Raji (cell line): ENCODE results near the gene LYPD6B.
A peak's percentile ranks its signal among the peaks of the same experiment; 100 is the strongest.

Experiments
- POLR2A ChIP-seq: IDR thresholded peaks from 2 replicates; pipeline ENCODE4 v1.6.1; 2011; ENCODE audit warnings: low read depth, low read length, control low read depth; ENCODE audit not compliant: insufficient read depth

The LYPD6B gene

GRCh38 chr2:149023091-149023490, 15.4 kb upstream of the LYPD6B start:
- no peak for TF ChIP-seq POLR2A

GRCh38 chr2:149027590-149028250, 10.8 kb upstream of the LYPD6B start:
- TF ChIP-seq POLR2A = no peak

DNA sequence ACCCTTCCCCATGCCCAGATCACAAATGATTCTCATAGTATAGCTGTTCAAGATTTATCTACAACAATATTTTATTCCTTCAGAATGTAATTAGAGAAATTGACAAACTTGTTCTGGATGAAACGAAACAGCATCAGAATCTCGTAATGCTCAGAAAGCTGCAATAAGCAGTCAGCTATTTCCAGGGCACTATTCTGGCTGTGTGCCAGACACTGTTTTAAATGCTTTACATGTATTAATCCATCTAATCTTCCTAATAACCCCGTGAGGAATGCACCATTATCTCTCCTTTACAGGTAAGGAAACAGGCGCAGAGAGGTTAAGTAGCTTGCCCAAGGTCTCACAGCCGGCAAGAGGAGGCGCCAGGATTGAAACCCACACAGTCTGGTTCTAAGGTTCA, 10.1 kb upstream of the LYPD6B start:
- no peak for TF ChIP-seq POLR2A

DNA sequence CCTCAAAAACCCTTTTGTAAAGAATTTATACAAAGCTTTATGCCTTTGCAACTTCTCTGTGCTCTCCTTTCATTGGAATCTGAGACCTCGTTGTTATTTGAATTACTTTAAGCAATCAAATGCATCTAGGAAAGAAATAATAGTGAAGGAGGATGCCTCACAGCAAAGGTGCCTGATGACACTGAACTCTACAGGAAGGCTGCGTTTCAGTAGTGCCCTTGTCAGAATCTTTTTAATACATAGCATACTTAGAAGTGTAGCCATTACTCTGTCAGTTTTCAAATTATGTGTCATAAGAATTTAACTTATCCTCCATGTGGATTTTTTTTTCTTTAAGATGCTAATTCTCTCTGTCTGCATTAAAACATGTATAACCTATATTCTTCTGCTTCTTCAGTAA, 9.6 kb upstream of the LYPD6B start:
- no peak for TF ChIP-seq POLR2A

DNA sequence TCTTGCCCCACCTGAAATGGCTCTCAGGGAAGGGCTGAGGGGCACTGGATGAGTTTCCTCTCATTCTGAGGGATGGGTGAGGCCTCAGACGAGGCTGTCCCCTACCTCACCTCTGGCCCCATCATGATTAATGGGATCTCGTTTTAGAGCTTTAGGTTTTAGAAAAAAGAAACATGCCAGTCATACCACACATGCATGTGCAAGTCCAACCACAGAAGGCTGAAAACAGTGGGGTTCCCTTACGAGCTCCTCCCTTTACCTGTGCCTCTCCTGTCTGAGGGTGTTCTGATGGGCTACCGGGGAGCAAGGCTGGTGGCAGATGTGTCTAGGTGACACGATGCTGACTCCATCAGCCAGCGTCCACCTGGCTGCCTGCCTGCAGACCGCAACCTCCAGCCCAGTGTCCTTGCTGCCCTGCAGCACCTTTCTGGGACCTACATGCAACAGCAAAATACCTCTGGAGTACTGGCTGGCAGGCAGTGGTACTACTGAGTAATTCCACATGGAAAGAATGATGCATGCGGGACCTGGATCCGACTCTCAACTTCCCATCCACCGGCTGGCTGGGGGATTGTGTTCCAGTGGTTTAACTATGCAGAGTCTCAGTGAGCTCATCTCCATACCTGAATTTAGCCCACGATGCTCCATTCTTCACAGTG, 9.1 kb upstream of the LYPD6B start:
- TF ChIP-seq POLR2A = no peak

DNA sequence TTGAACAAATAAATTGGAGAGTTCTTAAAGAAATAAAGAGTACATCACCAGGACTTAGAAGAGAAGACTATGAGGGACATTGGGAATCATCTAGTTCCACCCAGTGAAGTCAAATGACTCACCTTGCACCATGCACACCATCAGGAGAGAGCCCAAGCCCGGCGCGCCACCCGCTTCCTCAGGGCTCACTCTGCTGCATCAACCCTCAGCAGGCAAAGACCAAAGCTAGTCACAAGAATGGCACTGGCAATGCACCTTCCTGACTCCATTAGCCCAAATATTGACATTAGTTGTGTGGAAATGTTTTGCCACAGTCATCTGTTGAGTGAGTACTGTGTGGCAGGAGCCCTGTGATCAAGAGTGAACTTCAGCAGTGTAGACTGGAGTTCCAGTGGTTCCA, 7.1 kb upstream of the LYPD6B start:
- no peak for TF ChIP-seq POLR2A

DNA sequence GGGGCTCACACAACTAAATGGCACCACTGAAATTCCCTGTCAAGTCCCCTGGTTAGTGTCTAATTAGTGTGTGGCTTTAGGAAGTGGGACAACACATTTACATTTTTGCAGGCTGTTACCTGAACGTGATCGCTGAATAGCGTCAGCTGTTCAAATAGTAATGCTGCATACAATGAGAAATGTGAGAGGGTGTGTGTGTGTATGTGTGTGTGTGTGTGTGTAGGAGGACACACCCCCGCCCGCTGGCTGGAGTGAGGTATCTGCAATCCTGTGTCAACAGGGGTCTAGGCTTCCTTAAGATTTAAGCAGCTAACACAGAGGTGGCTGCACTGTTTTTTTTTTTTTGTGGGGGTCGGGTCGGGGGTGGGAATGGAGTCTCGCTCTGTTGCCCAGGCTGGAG, 4.8 kb upstream of the LYPD6B start:
- no peak for TF ChIP-seq POLR2A

DNA sequence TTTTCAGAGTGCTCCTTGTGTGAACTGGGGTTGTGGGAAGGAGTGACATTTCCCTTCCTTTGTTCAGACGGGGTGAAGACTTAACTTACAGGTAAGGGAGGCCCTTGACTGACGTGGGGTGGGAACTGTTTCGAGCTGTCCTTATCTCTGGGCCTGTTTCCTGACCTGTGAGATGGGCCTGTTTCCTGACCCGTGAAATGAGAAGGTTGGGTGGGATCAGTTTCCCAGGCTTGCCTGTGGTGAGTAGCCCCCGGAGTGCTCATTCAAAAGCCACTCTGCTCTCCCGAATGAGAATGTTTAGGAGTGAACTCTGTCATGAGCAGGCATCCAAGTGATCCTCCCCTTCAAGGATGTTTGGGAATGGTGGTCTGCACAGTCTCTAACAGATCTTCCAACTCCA, 4.1 kb upstream of the LYPD6B start:
- no peak for TF ChIP-seq POLR2A

GRCh38 chr2:149036507-149037293, 1.8 kb upstream of the LYPD6B start:
- TF ChIP-seq POLR2A = peak; percentile 28; the same call in 1 of the 2 replicates

DNA sequence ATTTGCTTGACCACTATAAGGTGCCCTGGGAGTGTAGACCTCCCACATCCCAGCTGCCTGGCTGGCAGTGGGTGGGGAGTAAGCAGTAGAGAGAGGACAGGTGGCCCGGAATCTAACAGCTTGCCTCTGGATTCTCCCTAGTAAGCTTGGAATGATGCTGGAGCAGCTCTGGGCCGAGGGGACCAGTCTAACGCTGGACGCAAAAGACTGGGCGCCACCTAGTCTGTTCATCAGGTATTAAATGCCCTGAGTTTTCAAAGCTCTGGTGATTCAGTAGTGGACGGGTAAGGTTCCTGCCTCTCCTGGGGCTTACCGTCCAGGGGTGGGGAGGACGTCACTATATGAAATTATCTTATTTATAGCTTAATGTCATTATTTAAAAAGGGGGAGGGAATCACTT, 648 bp upstream of the LYPD6B start:
- no peak for TF ChIP-seq POLR2A

GRCh38 chr2:149039213-149039724, 770 bp downstream of the LYPD6B start:
- no peak for TF ChIP-seq POLR2A

DNA sequence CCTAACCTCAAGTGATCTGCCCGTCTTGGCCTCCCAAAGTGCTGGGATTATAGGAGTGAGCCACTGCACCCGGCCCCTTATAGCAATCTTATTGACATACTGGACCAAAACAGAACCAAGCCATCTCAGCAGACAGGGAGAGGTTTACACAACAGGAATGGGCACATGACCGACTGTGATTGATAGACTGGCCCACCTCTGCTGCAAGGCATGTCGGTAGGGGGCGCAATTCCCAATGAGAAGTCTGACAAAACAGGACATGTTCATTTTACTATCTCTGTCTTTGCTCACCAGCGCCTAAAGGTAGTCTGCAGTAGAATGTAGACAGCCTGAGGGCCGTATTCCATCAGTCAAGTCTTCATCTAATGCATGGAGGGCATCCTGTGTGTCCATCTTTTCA, 2.0 kb downstream of the LYPD6B start:
- no peak for TF ChIP-seq POLR2A

DNA sequence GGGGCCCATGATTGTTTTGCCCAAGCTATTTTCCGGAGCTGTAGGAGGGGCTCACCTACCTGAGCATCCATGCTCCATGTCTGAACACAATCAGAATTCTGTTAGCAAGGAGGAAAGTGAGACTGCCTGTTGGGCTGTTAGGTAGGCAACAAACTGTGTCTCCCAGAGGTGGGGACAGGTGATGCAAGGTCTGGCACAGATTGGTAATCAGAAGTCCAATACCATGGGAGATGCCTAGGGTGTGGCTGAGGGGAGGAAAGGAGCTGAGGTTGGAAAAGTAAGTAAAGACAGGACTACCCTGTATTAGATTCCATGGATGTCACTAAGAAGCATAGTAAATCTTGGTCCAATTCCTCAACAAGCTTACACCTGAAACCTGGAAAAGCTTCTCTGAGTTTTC, 3.0 kb downstream of the LYPD6B start:
- TF ChIP-seq POLR2A = no peak

- no peak for TF ChIP-seq POLR2A
These were observed 4.4 kb downstream of the LYPD6B start for GRCh38 chr2:149042881-149043280.

GRCh38 chr2:149044500-149044899, 6.0 kb downstream of the LYPD6B start:
- TF ChIP-seq POLR2A = no peak

DNA sequence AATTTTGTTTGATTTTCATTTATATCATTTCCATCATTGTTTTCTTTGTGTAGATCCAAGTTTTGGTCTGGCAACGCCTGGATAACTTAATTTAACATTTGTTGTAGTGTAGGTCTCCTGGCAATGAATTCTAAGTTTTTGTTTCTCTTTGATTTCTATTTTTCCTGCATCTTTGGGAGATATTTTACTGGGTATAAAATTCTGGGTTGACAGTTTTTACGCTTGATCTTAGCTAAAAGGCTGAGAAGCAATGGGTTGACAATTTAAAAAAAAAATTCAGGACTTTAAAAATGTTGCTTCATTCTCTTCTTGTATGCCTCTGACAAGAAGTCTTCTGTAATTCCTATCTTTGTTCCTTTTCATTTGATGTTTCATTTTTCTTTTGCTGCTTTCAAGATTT, 8.6 kb downstream of the LYPD6B start:
- no peak for TF ChIP-seq POLR2A
